H9 (cell line): ENCODE data around the gene SRPK1. TPM values are rescaled to one million over a fixed set of nuclear protein-coding genes. Genes with fewer than 3 reads are reported as not detected.

Experiments used
- DNase-seq: peaks from one replicate; pipeline ENCODE4 v3.0.0-alpha.2; 2017
- H2AFZ ChIP-seq: one replicate; pipeline ENCODE4 v1.6.1; 2013; ENCODE audit warnings: mild to moderate bottlenecking, low read length, control low read depth, moderate library complexity
- H2AK5ac ChIP-seq: 2 replicates; pipeline ENCODE4 v1.6.1; 2013; ENCODE audit warnings: low read length, control low read depth, mixed read lengths; ENCODE audit not compliant: insufficient read length
- H2BK120ac ChIP-seq: one replicate; pipeline ENCODE4 v1.6.1; 2013; ENCODE audit warnings: low read depth, mild to moderate bottlenecking, low read length, control low read depth, inconsistent platforms; ENCODE audit not compliant: poor library complexity, severe bottlenecking
- H2BK12ac ChIP-seq: 2 replicates; pipeline ENCODE4 v1.6.1; 2013; ENCODE audit warnings: low read length, control low read depth, mixed read lengths, low read depth; ENCODE audit not compliant: insufficient read length
- H2BK15ac ChIP-seq: 2 replicates; pipeline ENCODE4 v1.6.1; 2013; ENCODE audit warnings: low read depth, low read length, control low read depth
- H2BK20ac ChIP-seq: one replicate; pipeline ENCODE4 v1.6.1; 2013; ENCODE audit warnings: low read depth, mild to moderate bottlenecking, low read length, control low read depth, inconsistent platforms; ENCODE audit not compliant: poor library complexity, severe bottlenecking
- H2BK5ac ChIP-seq: 2 replicates; pipeline ENCODE4 v1.6.1; 2013; ENCODE audit warnings: low read length, control low read depth, mixed read lengths; ENCODE audit not compliant: insufficient read length
- H3K14ac ChIP-seq: 2 replicates; pipeline ENCODE4 v1.6.1; 2013; ENCODE audit warnings: low read length, control low read depth; ENCODE audit not compliant: insufficient read depth
- H3K18ac ChIP-seq: 2 replicates; pipeline ENCODE4 v1.6.1; 2013; ENCODE audit warnings: low read depth, mild to moderate bottlenecking, mixed read lengths, low read length, control low read depth; ENCODE audit not compliant: insufficient read length
- H3K23ac ChIP-seq: 2 replicates; pipeline ENCODE4 v1.6.1; 2013; ENCODE audit warnings: low read length, control low read depth, mixed read lengths, low read depth; ENCODE audit not compliant: insufficient read length
- H3K23me2 ChIP-seq: 2 replicates; pipeline ENCODE4 v1.6.1; 2013; ENCODE audit warnings: low read depth, mild to moderate bottlenecking, mixed read lengths, low read length, control low read depth; ENCODE audit not compliant: insufficient read length, poor library complexity, severe bottlenecking
- H3K27ac ChIP-seq: 2 replicates; pipeline ENCODE4 v1.5.1; 2013; ENCODE audit warnings: low read length, control low read depth, mixed read lengths, low read depth; ENCODE audit not compliant: insufficient read length
- H3K27me3 ChIP-seq: 2 replicates; pipeline ENCODE4 v1.6.1; 2013; ENCODE audit warnings: low read length, control low read depth, inconsistent platforms; ENCODE audit not compliant: insufficient read depth
- H3K4ac ChIP-seq: 2 replicates; pipeline ENCODE4 v1.6.1; 2013; ENCODE audit warnings: low read depth, mild to moderate bottlenecking, control low read depth, inconsistent platforms, low read length, moderate library complexity
- H3K4me1 ChIP-seq: 2 replicates; pipeline ENCODE4 v1.6.1; 2013; ENCODE audit warnings: low read length, control low read depth, inconsistent platforms; ENCODE audit not compliant: insufficient read depth
- H3K4me2 ChIP-seq: 2 replicates; pipeline ENCODE4 v1.6.1; 2013; ENCODE audit warnings: low read length, control low read depth, mixed read lengths; ENCODE audit not compliant: insufficient read length, insufficient read depth
- H3K56ac ChIP-seq: 2 replicates; pipeline ENCODE4 v1.6.1; 2013; ENCODE audit warnings: low read depth, mild to moderate bottlenecking, mixed read lengths, low read length, control low read depth; ENCODE audit not compliant: insufficient read length
- H3K79me1 ChIP-seq: 2 replicates; pipeline ENCODE4 v1.6.1; 2013; ENCODE audit warnings: low read depth, mild to moderate bottlenecking, moderate library complexity, low read length, control low read depth, inconsistent platforms; ENCODE audit not compliant: insufficient read depth, poor library complexity, severe bottlenecking
- H3K79me2 ChIP-seq: 2 replicates; pipeline ENCODE4 v1.6.1; 2013; ENCODE audit warnings: low read length, control low read depth, inconsistent platforms; ENCODE audit not compliant: insufficient read depth
- H3K9ac ChIP-seq: 2 replicates; pipeline ENCODE4 v1.6.1; 2013; ENCODE audit warnings: low read length, control low read depth, mixed read lengths; ENCODE audit not compliant: insufficient read length; ENCODE audit errors: extremely low read depth
- H3K9me3 ChIP-seq: one replicate; pipeline ENCODE4 v1.6.1; 2013; ENCODE audit warnings: low read depth, low read length, inconsistent platforms; ENCODE audit not compliant: control insufficient read depth
- H3T11ph ChIP-seq: one replicate; pipeline ENCODE4 v1.6.1; 2013; ENCODE audit warnings: mild to moderate bottlenecking, low read length, control low read depth, inconsistent platforms
- H4K20me1 ChIP-seq: one replicate; pipeline ENCODE4 v1.6.1; 2013; ENCODE audit not compliant: control insufficient read depth, insufficient read length, insufficient read depth
- H4K5ac ChIP-seq: 2 replicates; pipeline ENCODE4 v1.6.1; 2013; ENCODE audit warnings: low read depth, mild to moderate bottlenecking, mixed read lengths, low read length, control low read depth; ENCODE audit not compliant: insufficient read length
- H4K8ac ChIP-seq: replicated peaks from 2 replicates; pipeline ENCODE4 v1.6.1; 2013; ENCODE audit warnings: low read length, control low read depth, mixed read lengths, low read depth; ENCODE audit not compliant: insufficient read length
- H4K91ac ChIP-seq: 2 replicates; pipeline ENCODE4 v1.6.1; 2013; ENCODE audit warnings: low read depth, mild to moderate bottlenecking, moderate library complexity, mixed read lengths, low read length, control low read depth; ENCODE audit not compliant: insufficient read length
- H3K27ac Mint-ChIP-seq, 3 experiments: 2 replicates in 2 of 3; 3 replicates in 1 of 3; pipeline ENCODE4 v1.8.0; 2020 to 2021; ENCODE audit warnings: mixed read lengths in 3 of 3, mild to moderate bottlenecking in 1 of 3, moderate library complexity in 1 of 3
- H3K27me3 Mint-ChIP-seq: 2 replicates; pipeline ENCODE4 v1.8.0; 2021; ENCODE audit warnings: low read depth, mild to moderate bottlenecking, moderate library complexity, mixed read lengths
- H3K36me3 Mint-ChIP-seq, 3 experiments: 2 replicates in 2 of 3; 3 replicates in 1 of 3; pipeline ENCODE4 v1.8.0; 2020 to 2021; ENCODE audit warnings: low read depth in 3 of 3, mixed read lengths in 3 of 3; ENCODE audit not compliant: insufficient read depth in 1 of 3
- H3K4me1 Mint-ChIP-seq, 2 experiments: 2 replicates each; pipeline ENCODE4 v1.8.0; 2020; ENCODE audit warnings: mixed read lengths in 2 of 2
- H3K4me3 Mint-ChIP-seq, 2 experiments: 2 replicates in 1 of 2; 3 replicates in 1 of 2; pipeline ENCODE4 v1.8.0; 2020 to 2021; ENCODE audit warnings: mild to moderate bottlenecking in 2 of 2, mixed read lengths in 2 of 2, moderate library complexity in 1 of 2
- H3K9me3 Mint-ChIP-seq, 2 experiments: 2 replicates in 1 of 2; 3 replicates in 1 of 2; pipeline ENCODE4 v1.8.0; 2020; ENCODE audit warnings: mild to moderate bottlenecking in 2 of 2, mixed read lengths in 2 of 2, moderate library complexity in 1 of 2
- CTCF ChIP-seq: fragments of 200-600 bp; sonication (generic); conservative IDR thresholded peaks from 3 replicates; pipeline ENCODE4 v1.8.0; 2021; ENCODE audit warnings: antibody characterized with exemption, mild to moderate bottlenecking
- WGBS: extraction: QIAGEN DNeasy Blood & Tissue Kit; methylation state at CpG from one replicate; pipeline ENCODE4 v1.1.7; 2013; ENCODE audit warnings: missing lambda C conversion rate, low lambda C conversion rate, mixed read lengths; ENCODE audit not compliant: insufficient read length; ENCODE audit errors: extremely low coverage; 5-methylcytosine and 5-hydroxymethylcytosine counted together
- total RNA-seq: library from RNA; stranded (reverse); gene quantifications from 2 replicates; pipeline ENCODE4 v1.2.1, GENCODE V29; 2021

Gene SRPK1
- total RNA-seq, 1 experiment from 2014 or later: 93.2 TPM

GRCh38 chr6:35786810-35787209 is 134.1 kb downstream of the SRPK1 start:
- Histone ChIP-seq H2BK120ac (no peak overlapping the region), H4K91ac (no peak overlapping the region), H3K23ac (no peak overlapping the region), H2BK20ac (no peak overlapping the region), H3K27ac (no peak overlapping the region), H3K14ac (no peak overlapping the region; the same call in 1 of the 2 replicates), H3K79me1 (no peaks in the 10 kb centered on the region), H2AK5ac (no peak overlapping the region), H3K9me3 (no peaks in the 10 kb centered on the region), H3K56ac (no peak overlapping the region), H3K27me3 (no peaks in the 10 kb centered on the region), H3K4me2 (no peak overlapping the region), H3K18ac (no peak overlapping the region), H4K5ac (no peak overlapping the region), H3T11ph (no peak overlapping the region), H2BK15ac (no peak overlapping the region), H4K8ac (no peak overlapping the region), H3K4me1 (no peaks in the 10 kb centered on the region), H3K4ac (no peak overlapping the region), H2BK12ac (no peak overlapping the region), H3K79me2 (no peaks in the 10 kb centered on the region), H2BK5ac (no peak overlapping the region), H4K20me1 (no peaks in the 10 kb centered on the region), H2AFZ (no peak overlapping the region), H3K23me2 (no peaks in the 10 kb centered on the region), H3K9ac (no peak overlapping the region)
- TF ChIP-seq CTCF: no peak
- Mint-ChIP-seq H3K36me3 (no peaks in the 10 kb centered on the region), H3K9me3 (no peaks in the 10 kb centered on the region), H3K27me3 (peaks cover 8% of the 10 kb centered on the region), H3K4me3 (no peak overlapping the region), H3K27ac (no peak overlapping the region), H3K4me1 (peaks cover 13 to 17% of the 10 kb centered on the region in 2 experiments)
- no peak for DNase-seq
- WGBS: no CpG with 5 or more reads among the region's 25 CpGs
